ENCODE results near the gene RDH13.
"Not testable (repeated sequence)": the region's sequence is repeated elsewhere in the genome, so short reads cannot be mapped to it uniquely, and the experiment has no call there.

Gene RDH13

DNA sequence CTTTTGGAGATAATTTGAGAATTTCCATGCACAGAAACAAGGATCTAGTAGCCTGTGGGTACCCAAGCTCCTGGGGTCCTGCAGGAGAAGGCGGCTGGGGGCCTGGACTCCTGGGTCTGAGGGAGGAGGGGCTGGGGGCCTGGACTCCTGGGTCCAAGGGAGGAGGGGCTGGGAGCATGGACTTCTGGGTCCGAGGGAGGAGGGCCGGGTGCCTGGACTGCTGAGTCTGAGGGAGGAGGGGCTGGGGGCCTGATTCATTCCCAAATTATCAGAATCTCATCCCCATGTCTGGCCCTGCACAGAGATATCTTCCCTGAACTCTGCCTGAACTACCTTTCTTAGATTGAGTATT is 520 bp upstream of the RDH13 start:
- ChIA-PET CTCF (interaction anchor here (0.7 to 2.1 kb wide), 5 partner anchors 9 to 569 kb away, joined by 3 to 9 read pairs (median 3); no protein-coding TSS in a partner anchor), POLR2A (interaction anchor here (0.5 to 1.4 kb wide), 11 partner anchors 25 to 615 kb away, joined by 3 to 5 read pairs (median 3); partner anchors contain the start of genes GP6, ISOC2, LENG8 and PPP6R1)
- TF ChIP-seq ZNF629 (tag by site-specific recombination; IDR thresholded peaks at IDR 0.05), result peak; percentile 1; the same call in 1 of the 2 replicates
- TF ChIP-seq ZNF785 (tag by site-specific recombination; IDR thresholded peaks at IDR 0.05), result 0 out of 2 replicates have a peak, but pooled peaks have one; percentile 4
- TF ChIP-seq, protein P1, sequence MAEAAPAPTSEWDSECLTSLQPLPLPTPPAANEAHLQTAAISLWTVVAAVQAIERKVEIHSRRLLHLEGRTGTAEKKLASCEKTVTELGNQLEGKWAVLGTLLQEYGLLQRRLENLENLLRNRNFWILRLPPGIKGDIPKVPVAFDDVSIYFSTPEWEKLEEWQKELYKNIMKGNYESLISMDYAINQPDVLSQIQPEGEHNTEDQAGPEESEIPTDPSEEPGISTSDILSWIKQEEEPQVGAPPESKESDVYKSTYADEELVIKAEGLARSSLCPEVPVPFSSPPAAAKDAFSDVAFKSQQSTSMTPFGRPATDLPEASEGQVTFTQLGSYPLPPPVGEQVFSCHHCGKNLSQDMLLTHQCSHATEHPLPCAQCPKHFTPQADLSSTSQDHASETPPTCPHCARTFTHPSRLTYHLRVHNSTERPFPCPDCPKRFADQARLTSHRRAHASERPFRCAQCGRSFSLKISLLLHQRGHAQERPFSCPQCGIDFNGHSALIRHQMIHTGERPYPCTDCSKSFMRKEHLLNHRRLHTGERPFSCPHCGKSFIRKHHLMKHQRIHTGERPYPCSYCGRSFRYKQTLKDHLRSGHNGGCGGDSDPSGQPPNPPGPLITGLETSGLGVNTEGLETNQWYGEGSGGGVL (tag by site-specific recombination; IDR thresholded peaks at IDR 0.05), result no peak
- TF ChIP-seq ZNF521 (tag by site-specific recombination; IDR thresholded peaks at IDR 0.05), result no peak
- Histone ChIP-seq H3K4me1 (ENCODE audit: control insufficient read depth, insufficient read depth, low read length) (no peaks in the 10 kb centered on the region), H3K4me3 (ENCODE audit: low read depth, low read length) (no peak overlapping the region), H3K9me3 (ENCODE audit: control insufficient read depth, insufficient read depth, low read depth, low read length) (no peaks in the 10 kb centered on the region), H3K36me3 (ENCODE audit: control insufficient read depth in 2 of 2, insufficient read depth in 1 of 2, low read length in 2 of 2) (peaks cover 3 to 8% of the 10 kb centered on the region in 2 experiments; a peak in 2 of 3 replicates), H3K27ac (ENCODE audit: extremely low read depth, low read depth, low read length) (no peak overlapping the region)

DNA sequence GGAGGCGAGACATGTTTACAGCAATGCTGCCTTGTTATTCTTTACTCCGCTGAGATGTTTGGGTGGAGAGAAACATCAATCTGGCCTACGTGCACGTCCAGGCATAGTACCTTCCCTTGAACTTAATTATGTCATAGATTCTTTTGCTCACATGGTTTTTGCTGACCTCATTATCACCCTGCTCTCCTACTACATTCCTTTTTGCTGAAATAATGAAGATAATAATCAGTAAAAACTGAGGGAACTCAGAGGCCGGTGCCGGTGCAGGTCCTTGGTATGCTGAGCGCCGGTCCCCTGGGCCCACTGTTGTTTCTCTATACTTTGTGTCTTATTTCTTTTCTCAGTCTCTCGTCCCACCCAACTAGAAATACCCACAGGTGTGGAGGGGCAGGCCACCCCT is 2.7 kb downstream of the RDH13 start:
- TF ChIP-seq ZBTB21 (tag by site-specific recombination; IDR thresholded peaks at IDR 0.05), result peak; percentile 43; the same call in 1 of the 2 replicates
- TF ChIP-seq, protein P2, sequence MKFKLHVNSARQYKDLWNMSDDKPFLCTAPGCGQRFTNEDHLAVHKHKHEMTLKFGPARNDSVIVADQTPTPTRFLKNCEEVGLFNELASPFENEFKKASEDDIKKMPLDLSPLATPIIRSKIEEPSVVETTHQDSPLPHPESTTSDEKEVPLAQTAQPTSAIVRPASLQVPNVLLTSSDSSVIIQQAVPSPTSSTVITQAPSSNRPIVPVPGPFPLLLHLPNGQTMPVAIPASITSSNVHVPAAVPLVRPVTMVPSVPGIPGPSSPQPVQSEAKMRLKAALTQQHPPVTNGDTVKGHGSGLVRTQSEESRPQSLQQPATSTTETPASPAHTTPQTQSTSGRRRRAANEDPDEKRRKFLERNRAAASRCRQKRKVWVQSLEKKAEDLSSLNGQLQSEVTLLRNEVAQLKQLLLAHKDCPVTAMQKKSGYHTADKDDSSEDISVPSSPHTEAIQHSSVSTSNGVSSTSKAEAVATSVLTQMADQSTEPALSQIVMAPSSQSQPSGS (tag by site-specific recombination; IDR thresholded peaks at IDR 0.05; ENCODE audit: low read depth), result 0 out of 2 replicates have a peak, but pooled peaks have one; percentile 27
- TF ChIP-seq, protein P3, sequence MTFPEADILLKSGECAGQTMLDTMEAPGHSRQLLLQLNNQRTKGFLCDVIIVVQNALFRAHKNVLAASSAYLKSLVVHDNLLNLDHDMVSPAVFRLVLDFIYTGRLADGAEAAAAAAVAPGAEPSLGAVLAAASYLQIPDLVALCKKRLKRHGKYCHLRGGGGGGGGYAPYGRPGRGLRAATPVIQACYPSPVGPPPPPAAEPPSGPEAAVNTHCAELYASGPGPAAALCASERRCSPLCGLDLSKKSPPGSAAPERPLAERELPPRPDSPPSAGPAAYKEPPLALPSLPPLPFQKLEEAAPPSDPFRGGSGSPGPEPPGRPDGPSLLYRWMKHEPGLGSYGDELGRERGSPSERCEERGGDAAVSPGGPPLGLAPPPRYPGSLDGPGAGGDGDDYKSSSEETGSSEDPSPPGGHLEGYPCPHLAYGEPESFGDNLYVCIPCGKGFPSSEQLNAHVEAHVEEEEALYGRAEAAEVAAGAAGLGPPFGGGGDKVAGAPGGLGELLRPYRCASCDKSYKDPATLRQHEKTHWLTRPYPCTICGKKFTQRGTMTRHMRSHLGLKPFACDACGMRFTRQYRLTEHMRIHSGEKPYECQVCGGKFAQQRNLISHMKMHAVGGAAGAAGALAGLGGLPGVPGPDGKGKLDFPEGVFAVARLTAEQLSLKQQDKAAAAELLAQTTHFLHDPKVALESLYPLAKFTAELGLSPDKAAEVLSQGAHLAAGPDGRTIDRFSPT (tag by site-specific recombination; IDR thresholded peaks at IDR 0.05), result 0 out of 2 replicates have a peak, but pooled peaks have one; percentile 35
- 0 out of 2 replicates have a peak, but pooled peaks have one; percentile 18 for TF ChIP-seq SCRT2 (tag by site-specific recombination; IDR thresholded peaks at IDR 0.05)
- TF ChIP-seq ZNF629 (tag by site-specific recombination; IDR thresholded peaks at IDR 0.05), result peak; percentile 76
- POLR2A ChIA-PET, result interaction anchor here (1.0 to 1.1 kb wide), 2 partner anchors 16 to 279 kb away, joined by 3 to 4 read pairs; partner anchors contain the start of gene KMT5C
- H3K9me3 ChIP-seq (ENCODE audit: control insufficient read depth, insufficient read depth, low read depth, low read length); H3K4me3 ChIP-seq (ENCODE audit: low read depth, low read length); CTCF ChIA-PET; H3K4me1 ChIP-seq (ENCODE audit: control insufficient read depth, insufficient read depth, low read length); H3K27ac ChIP-seq (ENCODE audit: extremely low read depth, low read depth, low read length): not testable (repeated sequence)
- H3K36me3 ChIP-seq (ENCODE audit: control insufficient read depth in 2 of 2, insufficient read depth in 1 of 2, low read length in 2 of 2), result peaks cover 34 to 36% of the 10 kb centered on the region in 2 experiments

DNA sequence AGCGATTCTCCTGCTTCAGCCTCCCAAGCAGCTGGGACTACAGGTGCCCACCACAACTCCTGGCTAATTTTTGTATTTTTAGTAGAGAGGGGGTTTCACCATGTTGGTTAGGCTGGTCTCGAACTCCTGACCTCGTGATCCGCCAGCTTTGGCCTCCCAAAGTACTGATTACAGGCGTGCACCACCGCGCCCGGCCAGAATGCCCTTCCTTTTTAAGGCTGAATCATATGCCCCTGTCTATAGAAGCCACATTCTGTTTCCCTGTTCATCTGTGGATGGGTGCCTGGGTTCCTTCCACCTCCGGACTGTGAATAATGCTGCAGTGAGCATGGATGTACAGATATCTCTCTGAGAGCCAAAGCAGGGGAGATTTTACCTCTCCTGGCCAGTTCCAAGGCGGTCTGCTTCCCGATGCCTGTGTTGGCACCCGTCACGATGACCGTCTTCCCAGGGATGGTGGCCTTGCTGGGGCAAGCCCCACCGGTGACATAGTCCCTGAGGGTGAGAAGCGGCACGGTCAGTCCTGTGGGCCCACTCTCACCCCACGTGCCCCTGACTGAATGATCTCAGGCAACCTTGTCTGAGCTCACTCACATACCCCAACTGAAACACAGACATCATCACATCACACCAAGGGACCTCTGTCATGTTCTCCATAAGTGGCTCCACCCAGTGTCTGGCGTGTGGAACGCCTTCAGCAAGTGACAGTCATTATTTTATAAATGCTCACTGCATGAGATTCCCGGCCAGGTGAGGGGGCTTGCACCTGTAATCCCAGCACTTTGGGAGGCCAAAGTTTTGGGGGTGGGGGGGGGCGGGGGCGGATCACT is 4.0 kb downstream of the RDH13 start:
- Histone ChIP-seq H3K4me3 (ENCODE audit: low read depth, low read length) (no peak overlapping the region), H3K27ac (ENCODE audit: extremely low read depth, low read depth, low read length) (no peak overlapping the region), H3K36me3 (ENCODE audit: control insufficient read depth in 2 of 2, insufficient read depth in 1 of 2, low read length in 2 of 2) (peaks cover 46 to 49% of the 10 kb centered on the region in 2 experiments), H3K4me1 (ENCODE audit: control insufficient read depth, insufficient read depth, low read length) (no peaks in the 10 kb centered on the region), H3K9me3 (ENCODE audit: control insufficient read depth, insufficient read depth, low read depth, low read length) (no peaks in the 10 kb centered on the region)
- ChIA-PET CTCF (interaction anchor here (0.6 kb wide), 1 partner anchor 15 kb away, joined by 3 read pairs; no protein-coding TSS in a partner anchor), POLR2A (interaction anchor here (0.5 to 0.6 kb wide), 2 partner anchors 82 to 86 kb away, joined by 3 to 4 read pairs; no protein-coding TSS in a partner anchor)
- no peak for TF ChIP-seq ZNF214 (tag by site-specific recombination; IDR thresholded peaks at IDR 0.05; ENCODE audit: borderline replicate concordance)
- TF ChIP-seq, protein P1 (tag by site-specific recombination; IDR thresholded peaks at IDR 0.05), result no peak
- TF ChIP-seq ZNF211 (tag by site-specific recombination; IDR thresholded peaks at IDR 0.05; ENCODE audit: low read depth), result no peak
- TF ChIP-seq, protein P4, sequence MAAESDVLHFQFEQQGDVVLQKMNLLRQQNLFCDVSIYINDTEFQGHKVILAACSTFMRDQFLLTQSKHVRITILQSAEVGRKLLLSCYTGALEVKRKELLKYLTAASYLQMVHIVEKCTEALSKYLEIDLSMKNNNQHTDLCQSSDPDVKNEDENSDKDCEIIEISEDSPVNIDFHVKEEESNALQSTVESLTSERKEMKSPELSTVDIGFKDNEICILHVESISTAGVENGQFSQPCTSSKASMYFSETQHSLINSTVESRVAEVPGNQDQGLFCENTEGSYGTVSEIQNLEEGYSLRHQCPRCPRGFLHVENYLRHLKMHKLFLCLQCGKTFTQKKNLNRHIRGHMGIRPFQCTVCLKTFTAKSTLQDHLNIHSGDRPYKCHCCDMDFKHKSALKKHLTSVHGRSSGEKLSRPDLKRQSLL (tag by site-specific recombination; IDR thresholded peaks at IDR 0.05), result no peak
- no peak for TF ChIP-seq ZNF596 (tag by site-specific recombination; IDR thresholded peaks at IDR 0.05)
- TF ChIP-seq SCRT1 (tag by site-specific recombination; IDR thresholded peaks at IDR 0.05; ENCODE audit: borderline replicate concordance), result no peak
- TF ChIP-seq ZBTB20 (tag by site-specific recombination; IDR thresholded peaks at IDR 0.05), result no peak
- TF ChIP-seq ZNF350 (tag by site-specific recombination; IDR thresholded peaks at IDR 0.05), result no peak
- TF ChIP-seq ZFP41 (tag by site-specific recombination; IDR thresholded peaks at IDR 0.05; ENCODE audit: borderline replicate concordance), result no peak
- TF ChIP-seq BCL11A (tag by site-specific recombination; IDR thresholded peaks at IDR 0.05; ENCODE audit: low read depth), result no peak
